NCI-H2196 (cell line): ENCODE results near the gene LRRC51.
"Not testable (repeated sequence)": the region's sequence is repeated elsewhere in the genome, so short reads cannot be mapped to it uniquely, and the experiment has no call there.

Experiments
- DNase-seq: peaks from one replicate; lab custom pipeline; 2025; ENCODE audit not compliant: unreplicated experiment; lab: John Stamatoyannopoulos, UW

The LRRC51 gene

GRCh38 chr11:72103754-72104167, 23.1 kb downstream of the LRRC51 start:
- no peak for DNase-seq

GRCh38 chr11:72105888-72106287, 25.2 kb downstream of the LRRC51 start, which contains the start of gene TOMT:
TOMT (plus strand) TSS chr11:72105924; CDS start chr11:72105952, 28 bp downstream.
- no peak for DNase-seq

GRCh38 chr11:72111300-72112142, 30.9 kb downstream of the LRRC51 start:
- DNase-seq = no peak

- peak; percentile 99 for DNase-seq
Measured at GRCh38 chr11:72112143-72112977, 31.7 kb downstream of the LRRC51 start, which contains the start of gene ANAPC15. ANAPC15 (minus strand) TSS chr11:72112695; CDS start chr11:72111276, 1,419 bp downstream.

- no peak for DNase-seq
Measured at GRCh38 chr11:72112978-72113808, 32.5 kb downstream of the LRRC51 start.

GRCh38 chr11:72114570-72114969, 33.9 kb downstream of the LRRC51 start:
- DNase-seq = no peak

- DNase-seq = no peak
Measured at GRCh38 chr11:72116019-72116755, 35.5 kb downstream of the LRRC51 start.

- no peak for DNase-seq
Measured at GRCh38 chr11:72119198-72119597, 38.5 kb downstream of the LRRC51 start.

- no peak for DNase-seq
Measured at GRCh38 chr11:72120930-72121329, 40.3 kb downstream of the LRRC51 start.

- DNase-seq = no peak
Measured at GRCh38 chr11:72122607-72123006, 42.0 kb downstream of the LRRC51 start.

- no peak for DNase-seq
Measured at GRCh38 chr11:72123117-72123653, 42.5 kb downstream of the LRRC51 start.

- DNase-seq = no peak
Measured at GRCh38 chr11:72124046-72124445, 43.4 kb downstream of the LRRC51 start.

- no peak for DNase-seq
Measured at GRCh38 chr11:72125956-72126355, 45.3 kb downstream of the LRRC51 start.

GRCh38 chr11:72127923-72128322, 47.3 kb downstream of the LRRC51 start:
- DNase-seq = no peak

GRCh38 chr11:72129381-72129780, 48.7 kb downstream of the LRRC51 start:
- DNase-seq = no peak

GRCh38 chr11:72132646-72133045, 52.0 kb downstream of the LRRC51 start:
- no peak for DNase-seq

- DNase-seq = not testable (repeated sequence)
Measured at GRCh38 chr11:72135473-72135872, 54.8 kb downstream of the LRRC51 start, which contains the start of gene FOLR3. FOLR3 (plus strand) TSS chr11:72135725; CDS start chr11:72135953, 228 bp downstream.

GRCh38 chr11:72135891-72136683, 55.4 kb downstream of the LRRC51 start:
- no peak for DNase-seq

- DNase-seq = no peak
Measured at GRCh38 chr11:72136684-72137262, 56.1 kb downstream of the LRRC51 start.
